GM19240 (cell line): ENCODE measurements around the gene SURF2.

Experiments
- DNase-seq: peaks from one replicate; pipeline ENCODE4 v3.0.0; 2011; ENCODE audit warnings: low spot score; ENCODE audit not compliant: insufficient read length

Gene SURF2

GRCh38 chr9:133353548-133353947, 2.8 kb upstream of the SURF2 start:
- DNase-seq = no peak

GRCh38 chr9:133354766-133355165, 1.6 kb upstream of the SURF2 start:
- DNase-seq = no peak

- no peak for DNase-seq
These were observed 431 bp upstream of the SURF2 start for GRCh38 chr9:133355881-133356357.

- DNase-seq = no peak
These were observed 1.3 kb downstream of the SURF2 start for GRCh38 chr9:133357656-133358055.

GRCh38 chr9:133359399-133360175, 3.2 kb downstream of the SURF2 start:
- no peak for DNase-seq

GRCh38 chr9:133360400-133361393, 4.3 kb downstream of the SURF2 start:
- DNase-seq = no peak

GRCh38 chr9:133361507-133362092, 5.2 kb downstream of the SURF2 start:
- DNase-seq = no peak

- no peak for DNase-seq
These were observed 6.2 kb downstream of the SURF2 start for GRCh38 chr9:133362359-133363044.

GRCh38 chr9:133366435-133366834, 10.1 kb downstream of the SURF2 start:
- no peak for DNase-seq

- DNase-seq = no peak
These were observed 10.9 kb downstream of the SURF2 start for GRCh38 chr9:133367221-133367620.

GRCh38 chr9:133367778-133368177, 11.4 kb downstream of the SURF2 start:
- DNase-seq = no peak

GRCh38 chr9:133368249-133368881, 12.0 kb downstream of the SURF2 start:
- no peak for DNase-seq

GRCh38 chr9:133369422-133369821, 13.1 kb downstream of the SURF2 start:
- DNase-seq = no peak

GRCh38 chr9:133369933-133370332, 13.6 kb downstream of the SURF2 start:
- DNase-seq = no peak

GRCh38 chr9:133370685-133371084, 14.3 kb downstream of the SURF2 start:
- no peak for DNase-seq

- no peak for DNase-seq
These were observed 14.9 kb downstream of the SURF2 start for GRCh38 chr9:133371261-133371711.

GRCh38 chr9:133372144-133372543, 15.8 kb downstream of the SURF2 start:
- DNase-seq = no peak

GRCh38 chr9:133374612-133375115, 18.3 kb downstream of the SURF2 start:
- DNase-seq = no peak

GRCh38 chr9:133375116-133375723, 18.9 kb downstream of the SURF2 start:
- peak; percentile 45 for DNase-seq
